ENCODE measurements around the gene ME2. TPM values are rescaled to one million over a fixed set of nuclear protein-coding genes. Genes with fewer than 3 reads are reported as not detected.
A peak's percentile ranks its signal among the peaks of the same experiment; 100 is the strongest.
"Not testable (repeated sequence)": the region's sequence is repeated elsewhere in the genome, so short reads cannot be mapped to it uniquely, and the experiment has no call there.

The ME2 gene
- total RNA-seq, 2 donors from 2014 or later: 38.3 to 59.4 TPM

GRCh38 chr18:50967714-50968661, 89.1 kb downstream of the ME2 start, which contains the start of gene ELAC1:
Gene ELAC1 (plus strand): TSS chr18:50968040. CDS start chr18:50974405, 6,365 bp downstream.
- under 1% methylated on average over 46 of the region's 84 CpGs for WGBS
- TF ChIP-seq POLR2AphosphoS5 (IDR thresholded peaks at IDR 0.05) (peak; percentile 19), POLR2A (IDR thresholded peaks at IDR 0.05) (peak; percentile 71), CTCF (IDR thresholded peaks at IDR 0.05) (peak in 2 of 4 experiments; percentile 4 to 17)
- Histone ChIP-seq H3K4me3 (peak within 1 kb of the TSS; percentile 91 to 93), H3K9me3 (no peaks in the 10 kb centered on the region), H3K27me3 (replicated peaks; ENCODE audit: insufficient read depth) (no peaks in the 10 kb centered on the region), H3K4me1 (replicated peaks) (peaks cover 5% of the 10 kb centered on the region), H3K27ac (peak within 1 kb of the TSS; percentile 96 to 98), H3K36me3 (no peaks in the 10 kb centered on the region)
- peak; percentile 62 for DNase-seq (ENCODE audit: low spot score)
- intact Hi-C loops (cut with DNase I): loop anchor here (2.0 to 10.0 kb wide), 3 partner anchors 63 to 143 kb away; partner anchors contain the start of genes ME2, MRO and SMAD4

- Histone ChIP-seq H3K4me1 (replicated peaks) (peaks cover 5% of the 10 kb centered on the region), H3K36me3 (no peaks in the 10 kb centered on the region), H3K27ac (peak overlapping the region in 1 of 2 donors; percentile 98), H3K4me3 (no peak overlapping the region), H3K9me3 (no peaks in the 10 kb centered on the region), H3K27me3 (replicated peaks; ENCODE audit: insufficient read depth) (no peaks in the 10 kb centered on the region)
- 26% methylated on average over 5 of the region's 5 CpGs for WGBS
- DNase-seq (ENCODE audit: low spot score): no peak
- intact Hi-C loops (cut with DNase I): loop anchor here (2.0 to 10.0 kb wide), 3 partner anchors 61 to 145 kb away; partner anchors contain the start of genes ME2, MRO and SMAD4
- TF ChIP-seq POLR2A (IDR thresholded peaks at IDR 0.05) (no peak), CTCF (IDR thresholded peaks at IDR 0.05) (no peak), POLR2AphosphoS5 (IDR thresholded peaks at IDR 0.05) (no peak)
Observed at GRCh38 chr18:50969448-50969847, 90.5 kb downstream of the ME2 start.

- H3K27ac ChIP-seq: no peak overlapping the region
- intact Hi-C loops (cut with DNase I): no loop called here
- 11% methylated on average over 2 of the region's 2 CpGs for WGBS
- peaks cover 5% of the 10 kb centered on the region for H3K4me1 ChIP-seq (replicated peaks)
- no peak overlapping the region for H3K4me3 ChIP-seq
- TF ChIP-seq POLR2AphosphoS5 (IDR thresholded peaks at IDR 0.05): peak; percentile 43
- no peak for TF ChIP-seq CTCF (IDR thresholded peaks at IDR 0.05)
- no peak for TF ChIP-seq POLR2A (IDR thresholded peaks at IDR 0.05)
- DNase-seq (ENCODE audit: low spot score): peak; percentile 78
- H3K36me3 ChIP-seq: no peaks in the 10 kb centered on the region
- no peaks in the 10 kb centered on the region for H3K27me3 ChIP-seq (replicated peaks; ENCODE audit: insufficient read depth)
- no peaks in the 10 kb centered on the region for H3K9me3 ChIP-seq
Observed at GRCh38 chr18:50970006-50970405, 91.1 kb downstream of the ME2 start.

GRCh38 chr18:50972404-50972803, 93.5 kb downstream of the ME2 start:
- DNase-seq (ENCODE audit: low spot score); H3K4me3 ChIP-seq; H3K36me3 ChIP-seq; H3K27me3 ChIP-seq (replicated peaks; ENCODE audit: insufficient read depth); H3K4me1 ChIP-seq (replicated peaks); H3K9me3 ChIP-seq; intact Hi-C loops (cut with DNase I); H3K27ac ChIP-seq: not testable (repeated sequence)
- 90% methylated on average over 5 of the region's 5 CpGs for WGBS

- intact Hi-C loops (cut with DNase I): no loop called here
- Histone ChIP-seq H3K27ac (no peak overlapping the region), H3K9me3 (no peaks in the 10 kb centered on the region), H3K4me1 (replicated peaks) (peaks cover 5% of the 10 kb centered on the region), H3K27me3 (replicated peaks; ENCODE audit: insufficient read depth) (no peaks in the 10 kb centered on the region), H3K36me3 (no peaks in the 10 kb centered on the region), H3K4me3 (no peak overlapping the region)
- DNase-seq (ENCODE audit: low spot score): no peak
- 91% methylated on average over 4 of the region's 4 CpGs for WGBS
- no peak for TF ChIP-seq POLR2AphosphoS5 (IDR thresholded peaks at IDR 0.05)
- no peak for TF ChIP-seq CTCF (IDR thresholded peaks at IDR 0.05)
- TF ChIP-seq POLR2A (IDR thresholded peaks at IDR 0.05): no peak
Observed at GRCh38 chr18:50973367-50974126, 94.6 kb downstream of the ME2 start.
